Endothelial cell of umbilical vein (primary cell): ENCODE measurements around the gene TBC1D23. TPM values are rescaled to one million over a fixed set of nuclear protein-coding genes. Genes with fewer than 3 reads are reported as not detected.

Experiments
- BruUV-seq: library from RNA; stranded (reverse); fragments of 400-500 nt; replicated peaks from 2 replicates; lab custom pipeline; 2021; lab: Mats Ljungman, UMichigan
- CTCF ChIA-PET: fragments of 300-600, 350-600 bp; sonication (Branson Sonifier 250); formaldehyde crosslinking; loops from one replicate; lab custom pipeline; 2021; ENCODE audit warnings: antibody characterized with exemption, inconsistent platforms; lab: Charles Lee
- POLR2A ChIA-PET: fragments of 300-600, 350-600 bp; sonication (Branson Sonifier 250); formaldehyde crosslinking; loops from one replicate; lab custom pipeline; 2021; ENCODE audit warnings: antibody characterized with exemption, inconsistent platforms; lab: Charles Lee
- DNase-seq: peaks from one replicate; pipeline ENCODE4 v3.0.0-alpha.2; 2011; ENCODE audit warnings: low read depth, low spot score
- FAIRE-seq: peaks from 2 replicates; lab custom pipeline; 2011; peaks lifted over from hg19 to GRCh38; lab: Jason Lieb, UNC
- H2AFZ ChIP-seq: 2 replicates; pipeline ENCODE4 v1.6.0; 2012; ENCODE audit warnings: low read depth, low read length, control low read depth, inconsistent platforms
- H3K27ac ChIP-seq: 2 replicates; pipeline ENCODE4 v1.5.1; 2011; ENCODE audit warnings: low read depth, mild to moderate bottlenecking, control low read depth, low read length, moderate library complexity; ENCODE audit not compliant: insufficient read depth
- H3K27me3 ChIP-seq, 2 experiments: 2 replicates each; pipeline versions ENCODE4 v1.6.0 to v1.6.1; 2011; ENCODE audit warnings: low read length in 2 of 2, mixed read lengths in 1 of 2; ENCODE audit not compliant: control insufficient read depth in 2 of 2, insufficient read depth in 2 of 2
- H3K36me3 ChIP-seq, 2 experiments: 2 replicates in 1 of 2; 3 replicates in 1 of 2; pipeline ENCODE4 v1.5.1; 2011; ENCODE audit warnings: low read length in 2 of 2, mild to moderate bottlenecking in 1 of 2, moderate library complexity in 1 of 2; ENCODE audit not compliant: control insufficient read depth in 2 of 2, insufficient read depth in 2 of 2; ENCODE audit errors: extremely low read depth in 1 of 2
- H3K4me1 ChIP-seq: 3 replicates; pipeline ENCODE4 v1.5.1; 2011; ENCODE audit warnings: mild to moderate bottlenecking, low read length; ENCODE audit not compliant: control insufficient read depth, insufficient read depth; ENCODE audit errors: extremely low read depth
- H3K4me2 ChIP-seq: 2 replicates; pipeline ENCODE4 v1.6.1; 2011; ENCODE audit warnings: low read length, control low read depth, mixed read lengths; ENCODE audit not compliant: insufficient read depth
- H3K4me3 ChIP-seq, 3 experiments: fragments of 200-600 bp in 1 of 3; sonication (generic), shearing (Covaris generic) in 1 of 3; replicated peaks in 1 of 3; 2 replicates each; pipeline ENCODE4 v1.5.1; 2011 to 2016; ENCODE audit warnings: control low read depth in 3 of 3, low read length in 3 of 3, mild to moderate bottlenecking in 2 of 3, inconsistent platforms in 1 of 3, low read depth in 1 of 3, moderate library complexity in 1 of 3; ENCODE audit not compliant: insufficient read depth in 1 of 3
- H3K79me2 ChIP-seq: 2 replicates; pipeline ENCODE4 v1.6.0; 2012; ENCODE audit warnings: low read length, inconsistent platforms; ENCODE audit not compliant: control insufficient read depth, insufficient read depth
- H3K9ac ChIP-seq: replicated peaks from 2 replicates; pipeline ENCODE3; 2011; ENCODE audit warnings: low read length, control low read depth; ENCODE audit not compliant: insufficient read depth; ENCODE audit errors: extremely low read depth
- H3K9me1 ChIP-seq: replicated peaks from 3 replicates; pipeline ENCODE4 v1.6.0; 2011; ENCODE audit warnings: mild to moderate bottlenecking, low read length; ENCODE audit not compliant: control insufficient read depth, insufficient read depth; ENCODE audit errors: extremely low read depth
- H3K9me3 ChIP-seq: replicated peaks from 2 replicates; pipeline ENCODE4 v1.5.1; 2012; ENCODE audit warnings: low read length, inconsistent platforms; ENCODE audit not compliant: control insufficient read depth, insufficient read depth
- H4K20me1 ChIP-seq: replicated peaks from 2 replicates; pipeline ENCODE3; 2011; ENCODE audit warnings: mild to moderate bottlenecking, low read length; ENCODE audit not compliant: control insufficient read depth, insufficient read depth; ENCODE audit errors: extremely low read depth
- CTCF ChIP-seq, 2 donors: IDR thresholded peaks; 1 replicate in 1 of 2; 2 replicates in 1 of 2; pipeline ENCODE4 v1.5.1; 2011; ENCODE audit warnings: low read length in 2 of 2, mild to moderate bottlenecking in 2 of 2, moderate library complexity in 2 of 2, control low read depth in 1 of 2, inconsistent platforms in 1 of 2, low read depth in 1 of 2; ENCODE audit not compliant: insufficient read depth in 1 of 2; ENCODE audit errors: extremely low read depth in 1 of 2
- EZH2 ChIP-seq: IDR thresholded peaks from 2 replicates; pipeline ENCODE4 v1.6.1; 2012; ENCODE audit warnings: borderline replicate concordance, low read depth, mild to moderate bottlenecking, moderate library complexity, low read length, inconsistent platforms; ENCODE audit not compliant: severe bottlenecking
- FOS ChIP-seq: IDR thresholded peaks from 2 replicates; pipeline ENCODE4 v1.6.1; 2011; ENCODE audit warnings: mild to moderate bottlenecking, low read length, moderate library complexity, borderline replicate concordance; ENCODE audit not compliant: insufficient read depth
- GATA2 ChIP-seq: IDR thresholded peaks from 2 replicates; pipeline ENCODE4 v1.7.0; 2011; ENCODE audit warnings: low read depth, mild to moderate bottlenecking, moderate library complexity, mixed read lengths, low read length; ENCODE audit not compliant: insufficient read length, insufficient read depth
- JUN ChIP-seq: IDR thresholded peaks from 2 replicates; pipeline ENCODE4 v1.6.1; 2011; ENCODE audit warnings: borderline replicate concordance, low read depth; ENCODE audit not compliant: insufficient read length, insufficient read depth
- MYC ChIP-seq: IDR thresholded peaks from one replicate; pipeline ENCODE4 v1.6.1; 2011; ENCODE audit warnings: mild to moderate bottlenecking, low read depth, low read length
- POLR2A ChIP-seq: IDR thresholded peaks from 2 replicates; pipeline ENCODE4 v1.6.1; 2012; ENCODE audit warnings: low read depth, mild to moderate bottlenecking, control low read depth, low read length
- POLR2AphosphoS5 ChIP-seq: IDR thresholded peaks from 2 replicates; pipeline ENCODE4 v1.6.1; 2012; ENCODE audit warnings: low read depth, mild to moderate bottlenecking, control low read depth, low read length, moderate library complexity; ENCODE audit not compliant: insufficient read depth
- dilution Hi-C: fragments of 300-500 bp; cut with MboI; formaldehyde crosslinking; loops from one replicate; pipeline ENCODE4 v1.15.0; 2019; ENCODE audit warnings: low sequenced_read_pairs; ENCODE audit not compliant: extremely low pct_ligation_motif_present
- intact Hi-C: fragments of 100-400 bp; cut with micrococcal nuclease; formaldehyde crosslinking; loops from one replicate; pipeline ENCODE4 v1.10.0; 2022
- polyA plus RNA-seq, 4 experiments: library from polyadenylated mRNA; depleted of rRNA in 3 of 4; stranded (reverse) in 3 of 4; unstranded in 1 of 4; fragments of >200 nt; gene quantifications; 2 replicates each; pipeline versions ENCODE4 v1.2.1 to v1.2.3, GENCODE V29; 2011 to 2012; ENCODE audit warnings: missing spikeins in 1 of 4
- total RNA-seq: library from RNA; stranded (reverse); gene quantifications from 2 replicates; pipeline ENCODE4 v1.2.3, GENCODE V29; 2021
- TF ChIP-seq, protein P1 (sequence below): IDR thresholded peaks from 2 replicates; pipeline ENCODE4 v1.6.1; 2011; ENCODE audit not compliant: insufficient read depth, insufficient read length

The TBC1D23 gene
- total and polyA plus RNA-seq, 2 donors (not counting 3 experiments of a cell fraction or from before 2014, with no cell fraction given): 10.3 to 34.8 TPM

GRCh38 chr3:100244264-100244663, 16.5 kb upstream of the TBC1D23 start:
- no peak overlapping the region for H3K4me2 ChIP-seq
- H3K27ac ChIP-seq: no peak overlapping the region
- no peaks in the 10 kb centered on the region for H3K79me2 ChIP-seq
- dilution Hi-C loops: no loop called here
- TF ChIP-seq JUN (no peak), POLR2A (no peak), FOS (no peak), POLR2AphosphoS5 (no peak), MYC (no peak), GATA2 (no peak), EZH2 (no peak), CTCF (IDR thresholded peaks at IDR 0.05; ENCODE audit: extremely low read depth in 1 of 2, insufficient read depth in 1 of 2, low read depth in 1 of 2, low read length in 2 of 2) (no peak)
- TF ChIP-seq, protein P1, sequence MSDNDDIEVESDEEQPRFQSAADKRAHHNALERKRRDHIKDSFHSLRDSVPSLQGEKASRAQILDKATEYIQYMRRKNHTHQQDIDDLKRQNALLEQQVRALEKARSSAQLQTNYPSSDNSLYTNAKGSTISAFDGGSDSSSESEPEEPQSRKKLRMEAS: no peak
- H4K20me1 ChIP-seq: no peaks in the 10 kb centered on the region
- no peak for DNase-seq
- no peaks in the 10 kb centered on the region for H3K4me1 ChIP-seq
- H3K27me3 ChIP-seq: no peaks in the 10 kb centered on the region
- POLR2A ChIA-PET: no interaction called here
- FAIRE-seq: no peak
- intact Hi-C loops: no loop called here
- no peak overlapping the region for H2AFZ ChIP-seq
- no peaks in the 10 kb centered on the region for H3K9me1 ChIP-seq
- CTCF ChIA-PET: interaction anchor here (1.0 to 1.4 kb wide), 2 partner anchors 173 to 401 kb away, joined by 3 to 6 read pairs; no protein-coding TSS in a partner anchor
- no peak overlapping the region for H3K9ac ChIP-seq
- no peaks in the 10 kb centered on the region for H3K36me3 ChIP-seq
- BruUV-seq: no TSS peak
- H3K4me3 ChIP-seq: no peak overlapping the region
- H3K9me3 ChIP-seq: no peaks in the 10 kb centered on the region
